HG02571 (cell line): ENCODE results near the gene NR1I3.
A peak's percentile ranks its signal among the peaks of the same experiment; 100 is the strongest.

Source experiments
- ATAC-seq: cut with Tn5 transposase; IDR thresholded peaks from one replicate; pipeline ENCODE4 v1.9.1; 2021; ENCODE audit warnings: mild to moderate bottlenecking, moderate library complexity; ENCODE audit not compliant: unreplicated experiment

Gene NR1I3

GRCh38 chr1:161196521-161197451 lies 41.2 kb downstream of the NR1I3 start:
- no peak for ATAC-seq

- no peak for ATAC-seq
Measured at GRCh38 chr1:161196111-161196510, 41.9 kb downstream of the NR1I3 start.

GRCh38 chr1:161195171-161195570 lies 42.8 kb downstream of the NR1I3 start:
- ATAC-seq = no peak

GRCh38 chr1:161193561-161194235 lies 44.3 kb downstream of the NR1I3 start:
- no peak for ATAC-seq

GRCh38 chr1:161192476-161193465 lies 45.2 kb downstream of the NR1I3 start:
- no peak for ATAC-seq

GRCh38 chr1:161191971-161192370 lies 46.0 kb downstream of the NR1I3 start:
- no peak for ATAC-seq

- ATAC-seq = no peak
Measured at GRCh38 chr1:161190962-161191521, 47.0 kb downstream of the NR1I3 start.

- no peak for ATAC-seq
Measured at GRCh38 chr1:161189036-161189435, 49.0 kb downstream of the NR1I3 start.

- ATAC-seq = no peak
Measured at GRCh38 chr1:161188381-161188780, 49.6 kb downstream of the NR1I3 start.

GRCh38 chr1:161187311-161187710 lies 50.7 kb downstream of the NR1I3 start:
- no peak for ATAC-seq

- ATAC-seq = peak; percentile 11
Measured at GRCh38 chr1:161185732-161186311, 52.2 kb downstream of the NR1I3 start.

GRCh38 chr1:161185282-161185682 lies 52.7 kb downstream of the NR1I3 start:
- ATAC-seq = peak; percentile 69

- no peak for ATAC-seq
Measured at GRCh38 chr1:161182214-161182613, 55.8 kb downstream of the NR1I3 start.

GRCh38 chr1:161180639-161181038 lies 57.4 kb downstream of the NR1I3 start:
- ATAC-seq = no peak

GRCh38 chr1:161179698-161180097 lies 58.3 kb downstream of the NR1I3 start:
- no peak for ATAC-seq
